HepG2 (cell line): ENCODE data around the gene SLC12A5. TPM values are rescaled to one million over a fixed set of nuclear protein-coding genes. Genes with fewer than 3 reads are reported as not detected.

ENCODE experiments used
- ATF2 ChIP-seq: sonication (generic); formaldehyde crosslinking; IDR thresholded peaks from 2 replicates; pipeline ENCODE4 v1.4.0; 2020; ENCODE audit warnings: missing genetic modification reagents
- CBFB ChIP-seq: sonication (generic); formaldehyde crosslinking; IDR thresholded peaks from 2 replicates; pipeline ENCODE4 v1.4.0; 2020; ENCODE audit warnings: missing genetic modification reagents
- FOSL2 ChIP-seq: sonication (generic); formaldehyde crosslinking; IDR thresholded peaks from 2 replicates; pipeline ENCODE4 v1.4.0; 2020; ENCODE audit warnings: missing genetic modification reagents
- FOXM1 ChIP-seq: sonication (generic); formaldehyde crosslinking; IDR thresholded peaks from 2 replicates; pipeline ENCODE4 v1.5.0; 2020; ENCODE audit warnings: missing genetic modification reagents
- GABPB1 ChIP-seq: IDR thresholded peaks from 2 replicates; pipeline ENCODE4 v1.6.1; 2016; ENCODE audit warnings: mild to moderate bottlenecking, missing genetic modification reagents, moderate library complexity, missing compliant biosample characterization
- GLMP ChIP-seq: sonication (generic); formaldehyde crosslinking; IDR thresholded peaks from 2 replicates; pipeline ENCODE4 v1.9.0; 2021; ENCODE audit warnings: missing genetic modification reagents, mild to moderate bottlenecking, borderline replicate concordance
- HMGXB4 ChIP-seq, 2 experiments: sonication (generic) in 1 of 2; formaldehyde crosslinking in 1 of 2; IDR thresholded peaks; 2 replicates each; pipeline versions ENCODE4 v1.4.0 to v1.6.1; 2018 to 2020; ENCODE audit warnings: missing genetic modification reagents in 2 of 2, borderline replicate concordance in 1 of 2, low read depth in 1 of 2, mild to moderate bottlenecking in 1 of 2, missing biosample characterization in 1 of 2
- HOXD1 ChIP-seq: sonication (generic); formaldehyde crosslinking; IDR thresholded peaks from 2 replicates; pipeline ENCODE4 v1.5.0; 2020; ENCODE audit warnings: missing genetic modification reagents
- MTA1 ChIP-seq: sonication (generic); formaldehyde crosslinking; IDR thresholded peaks from 2 replicates; pipeline ENCODE4 v1.4.0; 2020; ENCODE audit warnings: missing genetic modification reagents, mild to moderate bottlenecking, borderline replicate concordance
- MXD1 ChIP-seq: sonication (generic); formaldehyde crosslinking; IDR thresholded peaks from 2 replicates; pipeline ENCODE4 v1.4.0; 2020; ENCODE audit warnings: mild to moderate bottlenecking, missing genetic modification reagents
- NFYB ChIP-seq: sonication (generic); formaldehyde crosslinking; IDR thresholded peaks from 2 replicates; pipeline ENCODE4 v1.4.0; 2020; ENCODE audit warnings: missing genetic modification reagents
- PTBP1 ChIP-seq: fragments of 200-400 bp; formaldehyde crosslinking; IDR thresholded peaks from 2 replicates; pipeline ENCODE4 v1.6.1; 2018; ENCODE audit warnings: low read length, low read depth; ENCODE audit not compliant: poor library complexity, severe bottlenecking
- SATB2 ChIP-seq: sonication (generic); formaldehyde crosslinking; IDR thresholded peaks from 2 replicates; pipeline ENCODE4 v1.5.0; 2020; ENCODE audit warnings: missing genetic modification reagents
- THAP7 ChIP-seq: sonication (generic); formaldehyde crosslinking; IDR thresholded peaks from 2 replicates; pipeline ENCODE4 v1.8.1; 2023; ENCODE audit warnings: mild to moderate bottlenecking, missing genetic modification reagents
- ZNF550 ChIP-seq: sonication (generic); formaldehyde crosslinking; IDR thresholded peaks from 2 replicates; pipeline ENCODE4 v1.4.0; 2020; ENCODE audit warnings: mild to moderate bottlenecking, missing genetic modification reagents, borderline replicate concordance
- ZNF687 ChIP-seq: sonication (generic); formaldehyde crosslinking; IDR thresholded peaks from 2 replicates; pipeline ENCODE4 v1.5.1; 2020; ENCODE audit warnings: mild to moderate bottlenecking, missing genetic modification reagents, moderate library complexity
- ZNF747 ChIP-seq: sonication (generic); formaldehyde crosslinking; IDR thresholded peaks from 2 replicates; pipeline ENCODE4 v1.8.1; 2023; ENCODE audit warnings: missing genetic modification reagents, mild to moderate bottlenecking, borderline replicate concordance
- polyA plus RNA-seq, 8 experiments: library from polyadenylated mRNA; depleted of rRNA in 3 of 8; stranded (reverse) in 7 of 8; unstranded in 1 of 8; fragments of >200 nt; fragmentation: Illumina TruSeq in 4 of 8; extraction: Trizol in 4 of 8; gene quantifications; 2 replicates each; pipeline versions ENCODE4 v1.2.1 to v1.2.3, GENCODE V29; 2011 to 2016; ENCODE audit warnings: low read depth in 4 of 8, missing spikeins in 1 of 8, mixed read lengths in 1 of 8; ENCODE audit not compliant: insufficient read depth in 1 of 8
- total RNA-seq, 5 experiments: library from RNA; depleted of rRNA; stranded (reverse); fragments of >200 nt; fragmentation: Illumina TruSeq; extraction: Trizol; gene quantifications; 2 replicates each; pipeline ENCODE4 v1.2.3, GENCODE V29; 2016; ENCODE audit warnings: low read depth in 1 of 5

Gene SLC12A5
- total and polyA plus RNA-seq, 2 of the 13 experiments (the other 11 are each of a cell fraction or from before 2014, with no cell fraction given), result 4.3 to 5.4 TPM

GRCh38 chr20:46099491-46100287 lies 70.7 kb downstream of the SLC12A5 start (continued):
- TF ChIP-seq THAP7 (CRISPR knock-in tag) (no peak), CBFB (CRISPR knock-in tag) (0 out of 2 replicates have a peak, but pooled peaks have one; percentile 24), GABPB1 (CRISPR knock-in tag) (peak; percentile 46; the same call in 1 of the 2 replicates), HOXD1 (CRISPR knock-in tag) (0 out of 2 replicates have a peak, but pooled peaks have one; percentile 45), MTA1 (CRISPR knock-in tag) (peak; percentile 36; the same call in 1 of the 2 replicates), SATB2 (CRISPR knock-in tag) (no peak), PTBP1 (no peak), FOSL2 (CRISPR knock-in tag) (no peak), NFYB (CRISPR knock-in tag) (no peak), GLMP (no peak), MXD1 (no peak), FOXM1 (0 out of 2 replicates have a peak, but pooled peaks have one; percentile 61), HMGXB4 (CRISPR knock-in tag; IDR thresholded peaks at IDR 0.05; ENCODE audit: borderline replicate concordance in 1 of 2, low read depth in 1 of 2) (peak in 1 of 2 experiments; percentile 25; a peak in 1 of 4 replicates), ZNF747 (CRISPR knock-in tag) (no peak), ZNF687 (peak; percentile 60), ZNF550 (CRISPR knock-in tag) (no peak), ATF2 (CRISPR knock-in tag) (no peak)
